Cardiac fibroblast (primary cell): ENCODE data around the gene NPAS3.

ENCODE experiments used
- DNase-seq, 2 donors: peaks; one replicate each; pipeline versions ENCODE4 v3.0.0 to v3.0.0-alpha.2; 2010; ENCODE audit warnings: low read depth in 2 of 2
- H3K4me3 ChIP-seq, 2 donors: replicated peaks in 1 of 2; 1 replicate in 1 of 2; 2 replicates in 1 of 2; pipeline ENCODE4 v1.5.1; 2011; ENCODE audit warnings: low read depth in 2 of 2, low read length in 2 of 2, mild to moderate bottlenecking in 2 of 2, moderate library complexity in 1 of 2
- TF ChIP-seq, protein P1 (sequence below): IDR thresholded peaks from one replicate; pipeline ENCODE4 v1.5.1; 2011; ENCODE audit warnings: low read depth, mild to moderate bottlenecking, low read length, inconsistent platforms

The NPAS3 gene

DNA sequence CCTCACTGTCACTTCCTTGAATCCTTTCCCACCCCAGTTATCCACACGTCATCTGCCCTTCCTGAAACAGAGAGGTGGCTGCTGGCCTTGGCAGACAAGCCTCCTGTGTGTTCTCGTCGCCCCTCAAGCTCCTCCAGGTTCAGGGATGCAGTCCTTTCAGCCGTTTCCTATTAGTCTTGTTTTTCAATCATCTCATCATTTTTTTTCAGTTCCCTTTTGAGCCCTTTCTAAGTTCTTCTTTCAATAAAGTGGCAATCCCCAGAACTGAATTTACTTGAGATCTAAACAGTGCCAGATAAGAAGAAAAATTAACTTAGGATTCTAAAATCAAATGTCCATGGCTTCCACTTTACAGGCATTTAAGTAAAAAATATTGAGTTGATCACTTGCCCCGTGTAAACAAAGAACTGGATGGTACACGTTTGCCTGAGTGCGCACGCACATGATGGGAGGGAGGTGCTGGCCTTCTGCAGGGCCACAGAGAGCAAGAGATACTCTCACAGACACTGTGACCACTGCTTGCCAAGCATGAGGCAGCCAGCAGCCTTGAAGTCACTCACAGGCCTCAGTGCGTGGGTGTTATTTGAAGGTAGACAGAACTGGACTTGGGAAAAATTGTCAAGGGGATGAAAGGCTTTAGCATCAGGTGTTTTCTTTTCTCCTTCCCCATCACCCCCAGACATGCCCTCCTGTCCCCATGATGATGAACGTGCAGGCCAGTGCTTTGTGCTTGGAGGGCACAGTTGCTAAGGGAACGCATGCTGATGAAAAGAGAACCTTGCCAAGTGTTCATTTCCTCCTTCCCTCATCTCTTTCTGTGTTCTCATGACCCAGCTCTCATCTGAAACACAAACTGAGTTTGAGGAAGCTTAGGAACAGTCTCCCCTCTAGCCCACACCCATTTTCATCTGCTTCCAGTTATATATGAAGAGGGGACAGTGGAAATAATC, 603.9 kb downstream of the NPAS3 start:
- DNase-seq, result peak in 1 of 2 donors; percentile 29
- TF ChIP-seq, protein P1, sequence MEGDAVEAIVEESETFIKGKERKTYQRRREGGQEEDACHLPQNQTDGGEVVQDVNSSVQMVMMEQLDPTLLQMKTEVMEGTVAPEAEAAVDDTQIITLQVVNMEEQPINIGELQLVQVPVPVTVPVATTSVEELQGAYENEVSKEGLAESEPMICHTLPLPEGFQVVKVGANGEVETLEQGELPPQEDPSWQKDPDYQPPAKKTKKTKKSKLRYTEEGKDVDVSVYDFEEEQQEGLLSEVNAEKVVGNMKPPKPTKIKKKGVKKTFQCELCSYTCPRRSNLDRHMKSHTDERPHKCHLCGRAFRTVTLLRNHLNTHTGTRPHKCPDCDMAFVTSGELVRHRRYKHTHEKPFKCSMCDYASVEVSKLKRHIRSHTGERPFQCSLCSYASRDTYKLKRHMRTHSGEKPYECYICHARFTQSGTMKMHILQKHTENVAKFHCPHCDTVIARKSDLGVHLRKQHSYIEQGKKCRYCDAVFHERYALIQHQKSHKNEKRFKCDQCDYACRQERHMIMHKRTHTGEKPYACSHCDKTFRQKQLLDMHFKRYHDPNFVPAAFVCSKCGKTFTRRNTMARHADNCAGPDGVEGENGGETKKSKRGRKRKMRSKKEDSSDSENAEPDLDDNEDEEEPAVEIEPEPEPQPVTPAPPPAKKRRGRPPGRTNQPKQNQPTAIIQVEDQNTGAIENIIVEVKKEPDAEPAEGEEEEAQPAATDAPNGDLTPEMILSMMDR, result no peak
- H3K4me3 ChIP-seq, result no peak overlapping the region

GRCh38 chr14:33545696-33546095, 607.0 kb downstream of the NPAS3 start:
- DNase-seq, result no peak
- TF ChIP-seq, protein P1, result no peak
- no peak overlapping the region for H3K4me3 ChIP-seq

GRCh38 chr14:33548606-33549005, 609.9 kb downstream of the NPAS3 start:
- DNase-seq, result no peak
- TF ChIP-seq, protein P1, result no peak
- H3K4me3 ChIP-seq, result no peak overlapping the region

- no peak for DNase-seq
- TF ChIP-seq, protein P1, result no peak
- H3K4me3 ChIP-seq, result no peak overlapping the region
Observed at GRCh38 chr14:33551963-33552362, 613.3 kb downstream of the NPAS3 start.

GRCh38 chr14:33553706-33554278, 615.1 kb downstream of the NPAS3 start:
- TF ChIP-seq, protein P1, result no peak
- no peak for DNase-seq
- no peak overlapping the region for H3K4me3 ChIP-seq

- TF ChIP-seq, protein P1, result no peak
- no peak overlapping the region for H3K4me3 ChIP-seq
- DNase-seq, result no peak
Observed at GRCh38 chr14:33554988-33555387, 616.3 kb downstream of the NPAS3 start.
